HepG2 (cell line): ENCODE results near the gene ARL15.

ENCODE experiments used
- NFE2L1 ChIP-seq: sonication (generic); formaldehyde crosslinking; IDR thresholded peaks from 2 replicates; pipeline ENCODE4 v1.4.0; 2020; ENCODE audit warnings: missing genetic modification reagents, mild to moderate bottlenecking, borderline replicate concordance
- PHF8 ChIP-seq: sonication (generic); formaldehyde crosslinking; IDR thresholded peaks from 2 replicates; pipeline ENCODE4 v1.5.0; 2020; ENCODE audit warnings: missing genetic modification reagents
- REST ChIP-seq, 2 experiments: IDR thresholded peaks; 2 replicates each; pipeline ENCODE4 v1.6.1; 2011 to 2012; ENCODE audit warnings: low read length in 2 of 2, borderline replicate concordance in 1 of 2, low read depth in 1 of 2, mild to moderate bottlenecking in 1 of 2, moderate library complexity in 1 of 2
- ZHX1 ChIP-seq: sonication (generic); formaldehyde crosslinking; IDR thresholded peaks from 2 replicates; pipeline ENCODE4 v1.8.1; 2022; ENCODE audit warnings: low read depth, mild to moderate bottlenecking, missing genetic modification reagents
- ZNF138 ChIP-seq: sonication (generic); formaldehyde crosslinking; IDR thresholded peaks from 2 replicates; pipeline ENCODE4 v1.5.0; 2020; ENCODE audit warnings: mild to moderate bottlenecking, low read depth, missing genetic modification reagents
- ZNF550 ChIP-seq: sonication (generic); formaldehyde crosslinking; IDR thresholded peaks from 2 replicates; pipeline ENCODE4 v1.4.0; 2020; ENCODE audit warnings: mild to moderate bottlenecking, missing genetic modification reagents, borderline replicate concordance
- TF ChIP-seq, protein P1 (sequence below): IDR thresholded peaks from 2 replicates; pipeline ENCODE4 v1.6.1; 2016; ENCODE audit warnings: missing compliant biosample characterization, missing genetic modification reagents, borderline replicate concordance
- TF ChIP-seq, protein P2 (sequence below): sonication (generic); formaldehyde crosslinking; IDR thresholded peaks from 2 replicates; pipeline ENCODE4 v1.5.0; 2020; ENCODE audit warnings: mild to moderate bottlenecking, missing genetic modification reagents, moderate library complexity
- TF ChIP-seq, protein P3 (sequence below): sonication (generic); formaldehyde crosslinking; IDR thresholded peaks from 2 replicates; pipeline ENCODE4 v1.4.0; 2020; ENCODE audit warnings: low read depth, mild to moderate bottlenecking, missing genetic modification reagents

DNA sequence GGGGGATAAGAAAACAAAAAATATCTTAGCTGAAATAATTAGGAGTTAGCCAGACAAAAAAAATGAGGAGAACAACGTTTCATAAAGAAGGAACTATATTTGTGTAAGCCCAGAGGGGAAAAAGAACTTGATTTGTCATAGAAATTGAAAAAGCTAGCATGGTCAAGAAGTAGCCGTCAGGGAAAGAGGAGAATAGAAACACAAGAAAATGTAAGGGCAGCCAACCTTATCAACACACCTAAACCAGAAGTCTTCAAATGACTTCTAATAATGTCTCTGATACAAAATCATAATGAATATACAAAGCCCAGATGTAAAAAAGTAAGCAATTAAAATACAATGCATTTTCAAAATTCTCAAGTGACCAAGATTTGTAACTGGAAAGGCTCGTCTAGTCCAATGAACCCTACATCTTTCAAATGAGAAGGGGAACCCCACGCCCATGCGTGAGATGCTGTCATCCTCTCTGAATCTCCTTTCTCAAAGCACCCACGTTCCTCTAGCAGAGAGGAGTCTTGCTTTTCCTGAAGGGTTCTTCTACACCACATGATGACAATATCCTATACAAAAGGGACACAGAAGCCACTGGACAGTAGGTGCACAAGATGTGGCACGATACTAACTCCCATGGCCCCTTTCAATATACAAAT, 103.7 kb downstream of the ARL15 start:
- TF ChIP-seq PHF8 (CRISPR knock-in tag): no peak
- TF ChIP-seq, protein P1, sequence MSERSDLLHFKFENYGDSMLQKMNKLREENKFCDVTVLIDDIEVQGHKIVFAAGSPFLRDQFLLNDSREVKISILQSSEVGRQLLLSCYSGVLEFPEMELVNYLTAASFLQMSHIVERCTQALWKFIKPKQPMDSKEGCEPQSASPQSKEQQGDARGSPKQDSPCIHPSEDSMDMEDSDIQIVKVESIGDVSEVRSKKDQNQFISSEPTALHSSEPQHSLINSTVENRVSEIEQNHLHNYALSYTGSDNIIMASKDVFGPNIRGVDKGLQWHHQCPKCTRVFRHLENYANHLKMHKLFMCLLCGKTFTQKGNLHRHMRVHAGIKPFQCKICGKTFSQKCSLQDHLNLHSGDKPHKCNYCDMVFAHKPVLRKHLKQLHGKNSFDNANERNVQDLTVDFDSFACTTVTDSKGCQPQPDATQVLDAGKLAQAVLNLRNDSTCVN (CRISPR knock-in tag): no peak
- TF ChIP-seq, protein P2, sequence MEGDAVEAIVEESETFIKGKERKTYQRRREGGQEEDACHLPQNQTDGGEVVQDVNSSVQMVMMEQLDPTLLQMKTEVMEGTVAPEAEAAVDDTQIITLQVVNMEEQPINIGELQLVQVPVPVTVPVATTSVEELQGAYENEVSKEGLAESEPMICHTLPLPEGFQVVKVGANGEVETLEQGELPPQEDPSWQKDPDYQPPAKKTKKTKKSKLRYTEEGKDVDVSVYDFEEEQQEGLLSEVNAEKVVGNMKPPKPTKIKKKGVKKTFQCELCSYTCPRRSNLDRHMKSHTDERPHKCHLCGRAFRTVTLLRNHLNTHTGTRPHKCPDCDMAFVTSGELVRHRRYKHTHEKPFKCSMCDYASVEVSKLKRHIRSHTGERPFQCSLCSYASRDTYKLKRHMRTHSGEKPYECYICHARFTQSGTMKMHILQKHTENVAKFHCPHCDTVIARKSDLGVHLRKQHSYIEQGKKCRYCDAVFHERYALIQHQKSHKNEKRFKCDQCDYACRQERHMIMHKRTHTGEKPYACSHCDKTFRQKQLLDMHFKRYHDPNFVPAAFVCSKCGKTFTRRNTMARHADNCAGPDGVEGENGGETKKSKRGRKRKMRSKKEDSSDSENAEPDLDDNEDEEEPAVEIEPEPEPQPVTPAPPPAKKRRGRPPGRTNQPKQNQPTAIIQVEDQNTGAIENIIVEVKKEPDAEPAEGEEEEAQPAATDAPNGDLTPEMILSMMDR: no peak
- TF ChIP-seq, protein P3, sequence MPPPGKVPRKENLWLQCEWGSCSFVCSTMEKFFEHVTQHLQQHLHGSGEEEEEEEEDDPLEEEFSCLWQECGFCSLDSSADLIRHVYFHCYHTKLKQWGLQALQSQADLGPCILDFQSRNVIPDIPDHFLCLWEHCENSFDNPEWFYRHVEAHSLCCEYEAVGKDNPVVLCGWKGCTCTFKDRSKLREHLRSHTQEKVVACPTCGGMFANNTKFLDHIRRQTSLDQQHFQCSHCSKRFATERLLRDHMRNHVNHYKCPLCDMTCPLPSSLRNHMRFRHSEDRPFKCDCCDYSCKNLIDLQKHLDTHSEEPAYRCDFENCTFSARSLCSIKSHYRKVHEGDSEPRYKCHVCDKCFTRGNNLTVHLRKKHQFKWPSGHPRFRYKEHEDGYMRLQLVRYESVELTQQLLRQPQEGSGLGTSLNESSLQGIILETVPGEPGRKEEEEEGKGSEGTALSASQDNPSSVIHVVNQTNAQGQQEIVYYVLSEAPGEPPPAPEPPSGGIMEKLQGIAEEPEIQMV (CRISPR knock-in tag): no peak
- TF ChIP-seq NFE2L1 (CRISPR knock-in tag): no peak
- no peak for TF ChIP-seq ZNF138 (CRISPR knock-in tag)
- no peak for TF ChIP-seq REST (IDR thresholded peaks at IDR 0.05; ENCODE audit: borderline replicate concordance in 1 of 2, low read depth in 1 of 2, low read length in 2 of 2)
- TF ChIP-seq ZHX1 (CRISPR knock-in tag): no peak
- no peak for TF ChIP-seq ZNF550
